GM23338 (cell line): ENCODE data around the gene MAOA. TPM values are rescaled to one million over a fixed set of nuclear protein-coding genes. Genes with fewer than 3 reads are reported as not detected.

Experiments
- ATAC-seq: fragments of 200-7000 bp; cut with Tn5 transposase; 3 replicates; pipeline ENCODE4 v1.9.1; 2020
- DNase-seq: peaks from one replicate; pipeline ENCODE4 v3.0.0-alpha.2; 2015; ENCODE audit warnings: low spot score
- H2AFZ ChIP-seq: fragments of 200-600 bp; sonication (generic); 2 replicates; pipeline ENCODE4 v1.8.0; 2016; ENCODE audit warnings: antibody characterized with exemption, mild to moderate bottlenecking, moderate library complexity
- H3F3A ChIP-seq: fragments of 200-600 bp; sonication (generic); replicated peaks from 2 replicates; pipeline ENCODE4 v1.8.0; 2017; ENCODE audit warnings: antibody characterized with exemption, mixed run types, low read depth
- H3K27ac ChIP-seq: fragments of 200-600 bp; sonication (generic); 2 replicates; pipeline ENCODE4 v1.6.1; 2016; ENCODE audit warnings: low read depth
- H3K27me3 ChIP-seq: fragments of 200-600 bp; sonication (generic); 2 replicates; pipeline ENCODE4 v1.8.0; 2016; ENCODE audit warnings: mild to moderate bottlenecking, mixed run types, moderate library complexity; ENCODE audit not compliant: insufficient read depth
- H3K36me3 ChIP-seq: fragments of 200-600 bp; sonication (generic); 2 replicates; pipeline ENCODE4 v1.8.0; 2016; ENCODE audit warnings: mild to moderate bottlenecking; ENCODE audit not compliant: insufficient read depth
- H3K4me1 ChIP-seq: fragments of 200-600 bp; sonication (generic); 2 replicates; pipeline ENCODE4 v1.8.0; 2016; ENCODE audit warnings: mild to moderate bottlenecking, moderate library complexity; ENCODE audit not compliant: insufficient read depth
- H3K4me2 ChIP-seq: fragments of 200-600 bp; sonication (generic); 2 replicates; pipeline ENCODE4 v1.7.1; 2017; ENCODE audit warnings: mixed run types
- H3K4me3 ChIP-seq: fragments of 200-600 bp; sonication (generic); 2 replicates; pipeline ENCODE4 v1.6.1; 2016; ENCODE audit warnings: mixed run types
- H3K79me2 ChIP-seq: fragments of 200-600 bp; sonication (generic); replicated peaks from 2 replicates; pipeline ENCODE4 v1.8.0; 2017; ENCODE audit warnings: mild to moderate bottlenecking; ENCODE audit not compliant: insufficient read depth
- H3K9me2 ChIP-seq: fragments of 200-600 bp; sonication (generic); 2 replicates; pipeline ENCODE4 v1.8.0; 2017; ENCODE audit not compliant: insufficient read depth
- H4K20me1 ChIP-seq: fragments of 200-600 bp; sonication (generic); replicated peaks from 2 replicates; pipeline ENCODE4 v1.8.0; 2017; ENCODE audit warnings: mild to moderate bottlenecking; ENCODE audit not compliant: insufficient read depth
- H3K27ac Mint-ChIP-seq: 2 replicates; pipeline ENCODE4 v1.8.0; 2020; ENCODE audit warnings: inconsistent platforms, mild to moderate bottlenecking, moderate library complexity, mixed read lengths
- H3K27me3 Mint-ChIP-seq: 3 replicates; pipeline ENCODE4 v1.8.0; 2022; ENCODE audit warnings: low read depth, mild to moderate bottlenecking, moderate library complexity, mixed read lengths, inconsistent platforms; ENCODE audit not compliant: insufficient read depth, poor library complexity
- H3K36me3 Mint-ChIP-seq: 3 replicates; pipeline ENCODE4 v1.8.0; 2021; ENCODE audit warnings: low read depth, mild to moderate bottlenecking, inconsistent platforms, moderate library complexity, mixed read lengths
- H3K4me1 Mint-ChIP-seq: 3 replicates; pipeline ENCODE4 v1.8.0; 2020; ENCODE audit warnings: mild to moderate bottlenecking, inconsistent platforms, mixed read lengths
- H3K4me3 Mint-ChIP-seq: 3 replicates; pipeline ENCODE4 v1.8.0; 2021; ENCODE audit warnings: moderate library complexity, mild to moderate bottlenecking, inconsistent platforms, mixed read lengths
- H3K9me3 Mint-ChIP-seq: 3 replicates; pipeline ENCODE4 v1.8.0; 2020; ENCODE audit warnings: moderate library complexity, mild to moderate bottlenecking, inconsistent platforms, mixed read lengths
- CREB1 ChIP-seq: fragments of 250-450 bp; sonication (Bioruptor Pico); IDR thresholded peaks from 2 replicates; pipeline ENCODE4 v1.5.0; 2020; ENCODE audit warnings: low read depth, mild to moderate bottlenecking, moderate library complexity
- CTCF ChIP-seq, 2 experiments: fragments of 200-600 bp in 1 of 2; sonication (generic) in 1 of 2; conservative IDR thresholded peaks; 2 replicates each; pipeline versions ENCODE4 v1.5.1 to v1.6.1; 2016 to 2017; ENCODE audit warnings: antibody characterized with exemption in 2 of 2, low read depth in 2 of 2, mild to moderate bottlenecking in 2 of 2, moderate library complexity in 1 of 2
- ETS1 ChIP-seq: IDR thresholded peaks from 2 replicates; pipeline ENCODE4 v1.6.1; 2016; ENCODE audit warnings: antibody characterized with exemption
- EZH2 ChIP-seq: fragments of 200-600 bp; sonication (generic); IDR thresholded peaks from one replicate; pipeline ENCODE4 v1.8.0; 2017; ENCODE audit warnings: antibody characterized with exemption, mild to moderate bottlenecking, low read depth; ENCODE audit not compliant: unreplicated experiment
- EZH2phosphoT487 ChIP-seq: fragments of 200-600 bp; sonication (generic); IDR thresholded peaks from one replicate; pipeline ENCODE4 v1.8.1; 2018; ENCODE audit warnings: antibody characterized with exemption; ENCODE audit not compliant: unreplicated experiment
- JUNB ChIP-seq: IDR thresholded peaks from one replicate; pipeline ENCODE4 v1.6.1; 2016; ENCODE audit warnings: antibody characterized with exemption; ENCODE audit not compliant: unreplicated experiment
- NANOG ChIP-seq: IDR thresholded peaks from 2 replicates; pipeline ENCODE4 v1.6.1; 2016; ENCODE audit warnings: antibody characterized with exemption, borderline replicate concordance
- POLR2AphosphoS5 ChIP-seq: IDR thresholded peaks from 2 replicates; pipeline ENCODE4 v1.6.1; 2016; ENCODE audit warnings: antibody characterized with exemption, low read depth
- REST ChIP-seq: IDR thresholded peaks from one replicate; pipeline ENCODE4 v1.6.1; 2018; ENCODE audit warnings: antibody characterized with exemption; ENCODE audit not compliant: unreplicated experiment
- STAT1 ChIP-seq: IDR thresholded peaks from one replicate; pipeline ENCODE4 v1.6.1; 2016; ENCODE audit warnings: antibody characterized with exemption; ENCODE audit not compliant: unreplicated experiment
- ZNF114 ChIP-seq: fragments of 250-450 bp; sonication (Bioruptor Pico); IDR thresholded peaks from 2 replicates; pipeline ENCODE4 v1.5.0; 2020; ENCODE audit warnings: mild to moderate bottlenecking, moderate library complexity
- ZNF331 ChIP-seq: fragments of 250-450 bp; sonication (Bioruptor Pico); IDR thresholded peaks from 2 replicates; pipeline ENCODE4 v1.5.0; 2020; ENCODE audit warnings: low read depth, mild to moderate bottlenecking, moderate library complexity
- ZNF462 ChIP-seq: fragments of 250-450 bp; sonication (Bioruptor Pico); IDR thresholded peaks from 2 replicates; pipeline ENCODE4 v1.5.0; 2020; ENCODE audit warnings: mild to moderate bottlenecking, moderate library complexity
- polyA plus RNA-seq: library from polyadenylated mRNA; unstranded; fragments of >200 nt; fragmentation: Nextera tagmentation; extraction: Ambion mirVana; gene quantifications from 2 replicates; pipeline ENCODE4 v1.2.1, GENCODE V29; 2016
- total RNA-seq: library from RNA; depleted of rRNA; stranded (reverse); fragments of >200 nt; shearing (Covaris generic); gene quantifications from 2 replicates; pipeline ENCODE4 v1.2.3, GENCODE V29; 2014

The MAOA gene
- total and polyA plus RNA-seq, 2 experiments from 2014 or later: 3.2 to 5.2 TPM

- H3K4me1 ChIP-seq: no peaks in the 10 kb centered on the region
- peak; percentile 62 for ATAC-seq
- no peak overlapping the region for H3K27ac ChIP-seq
- H3K4me2 ChIP-seq: peak overlapping the region; percentile 83
- TF ChIP-seq NANOG (no peak), REST (no peak), STAT1 (no peak), ZNF331 (no peak), EZH2 (no peak), EZH2phosphoT487 (no peak), JUNB (no peak), CTCF (conservative IDR thresholded peaks at IDR 0.05; ENCODE audit: low read depth in 2 of 2) (no peak), ETS1 (no peak), ZNF462 (CRISPR knock-in tag) (no peak), ZNF114 (no peak), CREB1 (CRISPR knock-in tag) (no peak), POLR2AphosphoS5 (no peak)
- peak overlapping the region; percentile 72; the same call in 1 of the 2 replicates for H2AFZ ChIP-seq
- no peaks in the 10 kb centered on the region for H3K27me3 ChIP-seq
- H3K4me3 ChIP-seq: peak overlapping the region; percentile 70
- H3K27me3 Mint-ChIP-seq: peaks cover 5% of the 10 kb centered on the region
- no peaks in the 10 kb centered on the region for H4K20me1 ChIP-seq
- H3K9me3 Mint-ChIP-seq: no peaks in the 10 kb centered on the region
- 0 out of 3 replicates have a peak, but pooled peaks cover 3% of the 10 kb centered on the region for H3K4me1 Mint-ChIP-seq
- peak; percentile 48 for DNase-seq
- H3K9me2 ChIP-seq: no peaks in the 10 kb centered on the region
- no peaks in the 10 kb centered on the region for H3K36me3 Mint-ChIP-seq
- H3K4me3 Mint-ChIP-seq: peak overlapping the region; percentile 87
- no peaks in the 10 kb centered on the region for H3K79me2 ChIP-seq
- H3K27ac Mint-ChIP-seq: no peak overlapping the region
- H3K36me3 ChIP-seq: no peaks in the 10 kb centered on the region
- H3F3A ChIP-seq: no peaks in the 10 kb centered on the region
These were observed 721 bp upstream of the MAOA start for GRCh38 chrX:43655151-43656004.
